Lower leg skin (tissue), 4 donors: ENCODE results near the gene MXI1. TPM values are rescaled to one million over a fixed set of nuclear protein-coding genes. Genes with fewer than 3 reads are reported as not detected.

Experiments
- DNase-seq, 2 donors: peaks; one replicate each; pipeline ENCODE4 v3.0.0-alpha.2; 2019; ENCODE audit warnings: low spot score in 2 of 2
- H3K4me3 ChIP-seq: fragments of 200-600 bp; sonication (generic); 2 replicates; pipeline ENCODE4 v1.5.1; 2017; ENCODE audit warnings: mild to moderate bottlenecking, low read depth; ENCODE audit not compliant: poor library complexity, severe bottlenecking
- CTCF ChIP-seq, 3 donors: fragments of 450-650 bp; IDR thresholded peaks; one replicate each; pipeline ENCODE4 v1.5.1; 2016; ENCODE audit warnings: antibody characterized with exemption in 3 of 3, mild to moderate bottlenecking in 3 of 3, moderate library complexity in 2 of 3
- POLR2A ChIP-seq, 2 donors: fragments of 450-650 bp; IDR thresholded peaks; one replicate each; pipeline ENCODE4 v1.6.1; 2016 to 2017; ENCODE audit warnings: antibody characterized with exemption in 2 of 2, mild to moderate bottlenecking in 1 of 2, moderate library complexity in 1 of 2
- WGBS, 2 donors: methylation state at CpG; one replicate each; pipeline ENCODE4 v1.1.5; 2018; 5-methylcytosine and 5-hydroxymethylcytosine counted together
- intact Hi-C: fragments of 100-400 bp; cut with DNase I; formaldehyde crosslinking; loops from one replicate; pipeline ENCODE4 v1.15.0; 2023; ENCODE audit warnings: low total_unique reads
- total RNA-seq, 4 donors: library from RNA; depleted of rRNA; stranded (reverse); fragments of >200 nt; gene quantifications; one replicate each; pipeline ENCODE4 v1.1.0, GENCODE V29; 2016

MXI1 gene
- total RNA-seq, 4 donors from 2014 or later: 83.9 to 112 (median 99.3) TPM

DNA sequence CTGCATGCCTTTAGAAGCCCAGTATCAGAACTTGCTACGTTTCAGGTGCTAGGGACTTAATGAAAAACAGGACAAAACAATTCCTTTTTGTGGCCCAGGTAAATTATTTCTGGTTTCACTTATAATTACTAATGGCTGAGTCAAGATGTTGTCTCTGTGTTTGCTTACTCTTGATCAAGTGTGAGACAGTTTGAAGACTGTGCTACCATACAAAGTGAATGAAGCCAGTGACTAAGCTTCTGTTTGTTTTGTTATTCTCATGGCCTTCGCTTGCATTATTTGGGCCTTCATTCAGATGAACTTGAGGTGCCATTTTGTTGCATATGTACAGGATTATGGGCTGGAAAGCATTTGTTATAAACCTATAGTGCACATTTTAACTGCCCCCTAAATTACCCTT, 79.4 kb downstream of the MXI1 start:
- no peak for DNase-seq
- 89 to 97% methylated on average over 2 of the region's 2 CpGs for WGBS, 2 donors
- intact Hi-C loops: no loop called here
- no peak for TF ChIP-seq POLR2A (IDR thresholded peaks at IDR 0.05)
- TF ChIP-seq CTCF (IDR thresholded peaks at IDR 0.05): no peak
- H3K4me3 ChIP-seq: no peak overlapping the region

- TF ChIP-seq POLR2A (IDR thresholded peaks at IDR 0.05) (no peak), CTCF (IDR thresholded peaks at IDR 0.05) (no peak)
- H3K4me3 ChIP-seq: no peak overlapping the region
- DNase-seq: no peak
- intact Hi-C loops: no loop called here
- WGBS, 2 donors: 89 to 93% methylated on average over 1 of the region's 1 CpG
These were observed 89.6 kb downstream of the MXI1 start for GRCh38 chr10:110296966-110297365.

GRCh38 chr10:110300486-110300986, 93.1 kb downstream of the MXI1 start:
- intact Hi-C loops: no loop called here
- 75 to 78% methylated on average over 5 of the region's 5 CpGs for WGBS, 2 donors
- TF ChIP-seq POLR2A (IDR thresholded peaks at IDR 0.05) (no peak), CTCF (IDR thresholded peaks at IDR 0.05) (no peak)
- no peak overlapping the region for H3K4me3 ChIP-seq
- DNase-seq: no peak

DNA sequence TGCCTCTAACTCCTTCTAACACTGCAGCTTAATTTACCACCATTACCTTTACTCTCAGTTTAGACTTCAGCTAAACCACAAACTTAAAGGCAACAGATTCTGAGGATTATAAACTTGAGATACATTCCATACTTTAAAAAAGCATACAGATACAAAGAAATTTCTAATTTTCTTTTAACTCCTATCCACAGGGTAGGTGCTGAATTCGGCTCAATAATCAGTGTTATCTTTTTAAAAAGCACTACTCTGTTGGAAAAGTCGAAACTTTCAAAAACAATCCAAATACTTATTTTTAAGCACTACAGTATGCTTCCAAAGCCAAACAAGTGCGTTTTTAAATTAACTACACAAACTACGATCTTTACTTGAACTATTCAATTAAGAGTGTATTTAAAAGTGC, 96.3 kb downstream of the MXI1 start:
- DNase-seq: no peak
- 5 to 9% methylated on average over 4 of the region's 4 CpGs for WGBS, 2 donors
- TF ChIP-seq CTCF (IDR thresholded peaks at IDR 0.05) (no peak), POLR2A (IDR thresholded peaks at IDR 0.05) (no peak)
- intact Hi-C loops: no loop called here
- H3K4me3 ChIP-seq: no peak overlapping the region

DNA sequence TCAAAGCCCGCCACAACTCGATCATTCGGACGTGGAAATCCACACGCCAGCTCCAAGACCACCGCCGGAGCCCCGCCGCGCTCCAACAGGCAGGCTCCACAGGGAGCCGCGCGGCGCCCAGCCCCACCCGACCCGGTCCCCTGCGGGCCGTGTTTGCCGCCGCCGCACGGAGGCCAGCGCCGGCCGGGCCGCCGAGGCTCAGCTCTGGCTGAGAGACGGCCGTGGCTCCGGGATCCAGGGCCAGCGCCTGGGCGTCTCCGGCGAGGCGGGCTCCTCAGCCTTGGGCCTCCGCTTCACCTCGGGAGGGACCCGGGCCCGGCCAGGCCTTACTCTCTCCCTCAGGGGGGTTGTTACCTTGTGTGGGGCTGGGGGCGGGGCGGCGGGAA, 97.0 kb downstream of the MXI1 start:
- TF ChIP-seq POLR2A (IDR thresholded peaks at IDR 0.05): no peak
- TF ChIP-seq CTCF (IDR thresholded peaks at IDR 0.05): no peak
- intact Hi-C loops: no loop called here
- no peak for DNase-seq
- H3K4me3 ChIP-seq: peak overlapping the region; percentile 88
- WGBS, 2 donors: 0 to 2% methylated on average over 11 to 40 of the region's 42 CpGs

DNA sequence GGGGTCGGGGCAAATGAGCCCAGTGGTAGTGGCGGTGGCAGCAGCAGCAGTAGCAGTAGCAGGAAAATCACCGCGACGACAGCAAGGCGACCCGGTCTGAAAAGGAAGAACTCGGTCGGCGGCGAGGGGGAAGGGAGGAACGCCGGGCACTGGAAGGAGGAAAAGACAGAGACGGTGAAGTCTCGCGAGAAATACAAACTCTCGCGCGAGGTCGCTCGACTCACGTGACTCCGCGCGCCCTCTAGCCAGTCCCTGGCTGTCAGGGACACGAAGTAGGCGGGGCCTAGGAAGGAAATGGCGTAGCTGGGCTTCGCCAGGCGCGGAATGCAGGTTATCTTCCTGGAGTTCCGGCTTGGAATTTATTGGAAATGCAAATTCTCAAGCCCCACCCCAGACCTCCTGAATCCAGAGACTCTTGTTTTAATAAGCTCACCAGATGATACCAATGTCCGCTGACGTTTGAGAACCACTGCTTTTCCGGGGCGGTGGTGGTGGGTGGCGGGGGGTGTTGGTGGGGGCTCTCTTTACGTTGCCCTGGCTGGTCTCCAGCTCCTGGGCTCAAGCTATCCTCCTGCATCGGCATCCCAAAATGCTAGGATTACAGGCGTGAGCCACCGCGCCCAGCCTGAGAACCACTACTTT, 97.5 kb downstream of the MXI1 start, which contains the start of gene SMNDC1:
Gene SMNDC1 (minus strand): TSS at position 141 of the 642 bp plus-strand sequence. CDS start 1,333 bp downstream, outside the sequence.
- peak; percentile 98 to 100 for DNase-seq
- intact Hi-C loops: no loop called here
- H3K4me3 ChIP-seq: peak within 1 kb of the TSS; percentile 88
- 0% methylated on average over 41 to 42 of the region's 42 CpGs for WGBS, 2 donors
- peak in 1 of 2 donors; percentile 67 for TF ChIP-seq POLR2A (IDR thresholded peaks at IDR 0.05)
- no peak for TF ChIP-seq CTCF (IDR thresholded peaks at IDR 0.05)
